Stimulated activated CD8-positive, alpha-beta memory T cell treated with anti-CD3 and anti-CD28 coated beads, Interleukin-15, amount 100 ng/mL, for 1 hour (primary cell): Measurements from ENCODE around the gene C10orf67.

Experiments
- DNase-seq: peaks from one replicate; pipeline ENCODE4 v3.0.0-alpha.2; 2020; ENCODE audit warnings: low read depth

Gene C10orf67

DNA sequence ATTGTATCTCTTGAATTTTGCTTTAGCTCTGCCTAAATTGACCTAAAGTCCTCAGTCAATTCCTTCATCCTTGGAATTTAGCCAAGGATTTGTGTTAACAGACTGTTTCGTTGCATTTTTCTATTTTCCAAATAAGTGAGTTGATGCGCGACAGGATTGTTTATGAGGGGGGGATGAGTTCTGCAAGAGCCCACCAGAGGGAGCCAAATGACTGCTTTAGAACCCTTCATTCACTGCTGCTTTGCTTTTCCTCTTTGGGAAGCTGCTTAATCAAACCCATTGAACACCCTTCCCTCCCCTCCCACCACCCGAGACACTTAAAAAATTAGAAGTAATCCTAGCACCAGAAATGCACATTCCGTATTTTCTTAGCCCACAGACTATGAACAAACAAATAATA, 186.2 kb downstream of the C10orf67 start:
- DNase-seq, result no peak

DNA sequence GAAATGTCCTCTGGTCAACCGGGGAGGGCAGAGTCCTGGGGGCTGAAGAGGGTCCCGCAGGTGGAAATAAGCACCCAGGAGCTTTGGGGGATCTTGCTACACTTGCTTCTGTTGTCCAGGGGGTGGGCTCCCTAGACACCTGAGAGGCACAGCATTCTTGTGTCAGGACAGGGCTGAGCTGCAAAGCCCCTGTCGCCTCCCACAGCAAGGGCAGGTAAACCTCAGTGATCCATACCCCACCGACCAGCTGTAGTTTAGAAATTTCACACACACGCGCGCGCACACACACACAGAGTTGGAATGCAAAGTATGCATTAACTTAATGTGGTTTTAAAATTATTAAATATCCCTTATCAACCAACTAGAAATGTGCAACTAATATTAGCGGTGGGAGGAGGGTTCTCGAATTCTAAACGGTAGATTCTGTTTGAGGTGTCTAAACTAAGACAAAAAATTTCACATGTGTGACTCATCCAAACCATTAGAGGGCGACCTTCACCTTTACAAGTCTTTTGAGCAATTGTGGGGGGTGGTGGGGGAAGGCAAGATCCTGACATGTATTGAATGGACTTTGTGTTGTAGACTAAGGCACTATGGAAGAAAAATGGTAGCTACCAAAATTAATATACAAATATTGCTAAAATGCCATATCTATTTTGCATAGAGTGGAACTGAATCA, 186.8 kb downstream of the C10orf67 start:
- DNase-seq, result no peak

DNA sequence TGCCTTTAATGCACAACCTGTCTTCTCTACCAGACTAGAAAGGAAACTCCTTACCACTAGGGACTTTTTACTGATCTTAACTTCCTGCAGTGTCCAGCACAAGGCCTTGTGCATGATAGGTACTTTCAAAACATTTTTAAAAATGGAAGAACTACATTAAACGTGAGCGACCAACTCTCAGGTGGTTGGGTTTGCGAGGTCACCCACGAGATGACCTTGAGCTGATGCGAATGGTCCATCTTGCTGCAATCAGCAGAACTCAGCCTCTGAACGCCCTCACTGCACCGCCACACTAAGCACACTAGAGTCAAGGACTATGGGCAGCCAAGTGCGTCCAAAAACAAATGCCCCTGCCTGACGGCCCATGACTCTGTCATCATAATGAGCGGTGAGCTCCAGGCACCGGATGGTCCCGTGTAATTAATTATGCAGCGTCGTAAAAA, 187.3 kb downstream of the C10orf67 start:
- no peak for DNase-seq

DNA sequence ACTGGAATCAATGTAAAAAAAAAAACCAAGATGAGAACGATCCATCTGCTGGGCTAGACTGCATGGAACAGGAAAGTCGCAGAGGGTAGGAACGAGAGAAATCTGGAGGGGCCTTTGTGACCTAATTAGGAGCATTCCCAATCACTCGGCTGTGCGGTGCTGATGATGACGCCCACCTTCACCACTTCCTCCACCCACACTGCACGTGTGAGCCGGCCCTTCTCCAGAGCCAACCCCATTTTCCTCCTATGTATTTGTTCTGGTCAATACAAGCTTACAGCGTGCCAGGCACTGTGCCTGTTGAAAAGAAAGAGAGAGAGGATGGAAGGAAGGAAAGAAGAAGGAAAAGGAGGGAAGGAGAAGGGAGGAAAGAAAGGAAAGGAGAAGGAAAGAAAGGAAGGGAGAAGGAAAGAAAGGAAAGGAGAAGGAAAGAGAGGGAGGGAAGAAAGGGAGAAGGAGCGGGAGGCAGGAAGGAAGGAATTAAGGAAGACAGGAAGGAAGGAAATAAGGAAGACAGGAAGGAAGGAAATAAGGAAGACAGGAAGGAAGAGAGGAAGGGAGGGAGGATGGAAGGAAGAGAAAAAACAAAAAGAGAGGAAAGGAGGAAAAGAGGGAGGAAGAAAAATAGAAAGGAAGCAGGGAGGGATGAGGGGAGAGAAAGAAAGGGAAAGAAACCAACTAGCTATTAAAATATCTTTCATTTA, 188.0 kb downstream of the C10orf67 start:
- no peak for DNase-seq

DNA sequence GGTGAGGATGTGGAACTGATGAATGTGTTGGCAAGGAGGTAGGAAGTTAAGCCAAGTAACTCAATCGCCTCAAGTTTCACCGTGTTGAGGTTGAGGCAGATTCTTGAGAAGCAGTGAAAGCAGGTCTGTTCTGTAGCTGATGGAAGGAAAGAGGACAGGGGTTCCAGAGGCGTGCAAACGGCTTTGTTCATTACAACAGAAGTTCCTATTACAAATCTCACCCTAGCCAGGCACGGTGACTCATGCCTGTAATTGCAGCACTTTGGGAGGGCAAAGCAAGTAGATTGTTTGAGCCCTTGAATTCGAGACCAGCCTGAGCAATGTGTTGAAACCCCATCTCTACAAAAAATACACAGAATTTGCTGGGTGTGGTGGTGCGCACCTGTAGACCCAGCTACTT, 189.4 kb downstream of the C10orf67 start:
- DNase-seq, result no peak
